HG02852 (cell line): ENCODE data around the gene NPR1.
A peak's percentile ranks its signal among the peaks of the same experiment; 100 is the strongest.
"Not testable (repeated sequence)": the region's sequence is repeated elsewhere in the genome, so short reads cannot be mapped to it uniquely, and the experiment has no call there.

ENCODE experiments used
- ATAC-seq: cut with Tn5 transposase; IDR thresholded peaks from one replicate; pipeline ENCODE4 v1.9.1; 2021; ENCODE audit warnings: mild to moderate bottlenecking, moderate library complexity; ENCODE audit not compliant: unreplicated experiment

NPR1 gene

GRCh38 chr1:153678519-153679336 is at the start of gene NPR1:
TSS of gene NPR1 (plus strand) at chr1:153678688. CDS start at chr1:153679109, 421 bp downstream.
- ATAC-seq: no peak

GRCh38 chr1:153629343-153629665 is 49.2 kb upstream of the NPR1 start:
- no peak for ATAC-seq

GRCh38 chr1:153629971-153630370 is 48.5 kb upstream of the NPR1 start:
- no peak for ATAC-seq

GRCh38 chr1:153630384-153630783 is 48.1 kb upstream of the NPR1 start:
- ATAC-seq: no peak

- ATAC-seq: no peak
Observed at GRCh38 chr1:153631047-153632022, 47.2 kb upstream of the NPR1 start.

GRCh38 chr1:153633161-153633753 is 45.2 kb upstream of the NPR1 start:
- ATAC-seq: peak; percentile 4

- ATAC-seq: peak; percentile 87
Observed at GRCh38 chr1:153633754-153634665, 44.5 kb upstream of the NPR1 start, which contains the start of gene CHTOP. TSS of gene CHTOP (plus strand) at chr1:153634066. CDS start at chr1:153636589, 2,523 bp downstream.

- ATAC-seq: no peak
Observed at GRCh38 chr1:153635872-153636271, 42.6 kb upstream of the NPR1 start.

- no peak for ATAC-seq
Observed at GRCh38 chr1:153636312-153636711, 42.2 kb upstream of the NPR1 start.

- no peak for ATAC-seq
Observed at GRCh38 chr1:153638261-153638660, 40.2 kb upstream of the NPR1 start.

GRCh38 chr1:153639280-153639679 is 39.2 kb upstream of the NPR1 start:
- no peak for ATAC-seq

- not testable (repeated sequence) for ATAC-seq
Observed at GRCh38 chr1:153640213-153640612, 38.3 kb upstream of the NPR1 start.

GRCh38 chr1:153640861-153641260 is 37.6 kb upstream of the NPR1 start:
- no peak for ATAC-seq

GRCh38 chr1:153642161-153642560 is 36.3 kb upstream of the NPR1 start:
- no peak for ATAC-seq

- no peak for ATAC-seq
Observed at GRCh38 chr1:153643100-153643499, 35.4 kb upstream of the NPR1 start.

GRCh38 chr1:153643816-153644215 is 34.7 kb upstream of the NPR1 start:
- ATAC-seq: no peak

GRCh38 chr1:153646672-153647345 is 31.7 kb upstream of the NPR1 start:
- no peak for ATAC-seq

GRCh38 chr1:153647346-153647714 is 31.2 kb upstream of the NPR1 start:
- ATAC-seq: no peak

- no peak for ATAC-seq
Observed at GRCh38 chr1:153648000-153648643, 30.4 kb upstream of the NPR1 start.
